Naive B cell (primary cell): ENCODE results near the gene RAX. TPM values are rescaled to one million over a fixed set of nuclear protein-coding genes. Genes with fewer than 3 reads are reported as not detected.
A peak's percentile ranks its signal among the peaks of the same experiment; 100 is the strongest.

Source experiments
- ATAC-seq, 2 donors: fragments of 150-1000 bp; cut with Tn5 transposase; 2 replicates each; pipeline ENCODE4 v1.10.0; 2021; ENCODE audit warnings: low read depth in 2 of 2, mild to moderate bottlenecking in 2 of 2, moderate library complexity in 2 of 2
- DNase-seq: peaks from one replicate; pipeline ENCODE4 v3.0.0; 2022
- H3K27ac Mint-ChIP-seq, 6 donors: one replicate each; pipeline ENCODE4 v1.8.0; 2020 to 2022; ENCODE audit warnings: mild to moderate bottlenecking in 6 of 6, mixed read lengths in 6 of 6, moderate library complexity in 5 of 6, inconsistent platforms in 2 of 6
- H3K27me3 Mint-ChIP-seq, 3 donors: one replicate each; pipeline ENCODE4 v1.8.0; 2021 to 2022; ENCODE audit warnings: mixed read lengths in 3 of 3, mild to moderate bottlenecking in 1 of 3
- H3K36me3 Mint-ChIP-seq, 2 donors: one replicate each; pipeline ENCODE4 v1.8.0; 2020 to 2022; ENCODE audit warnings: mixed read lengths in 2 of 2, inconsistent platforms in 1 of 2, mild to moderate bottlenecking in 1 of 2
- H3K4me1 Mint-ChIP-seq, 3 donors: one replicate each; pipeline ENCODE4 v1.8.0; 2020 to 2022; ENCODE audit warnings: mixed read lengths in 3 of 3, inconsistent platforms in 1 of 3, mild to moderate bottlenecking in 1 of 3, moderate library complexity in 1 of 3
- H3K4me3 Mint-ChIP-seq, 8 donors: one replicate each; pipeline ENCODE4 v1.8.0; 2020 to 2022; ENCODE audit warnings: mild to moderate bottlenecking in 8 of 8, mixed read lengths in 8 of 8, moderate library complexity in 8 of 8, inconsistent platforms in 2 of 8
- H3K9me3 Mint-ChIP-seq, 7 donors: one replicate each; pipeline ENCODE4 v1.8.0; 2020 to 2022; ENCODE audit warnings: mixed read lengths in 7 of 7, mild to moderate bottlenecking in 5 of 7, inconsistent platforms in 2 of 7, moderate library complexity in 1 of 7
- polyA plus RNA-seq, 6 donors: library from polyadenylated mRNA; unstranded; fragments of 300-500 nt; fragmentation: Illumina TruSeq; gene quantifications; one replicate each; pipeline ENCODE4 v1.2.3, GENCODE V29; 2021; ENCODE audit warnings: low read depth in 6 of 6

Gene RAX
- polyA plus RNA-seq, 6 donors from 2014 or later, result not detected

GRCh38 chr18:59229701-59230443 is 43.4 kb downstream of the RAX start:
- no peaks in the 10 kb centered on the region for H3K36me3 Mint-ChIP-seq
- H3K4me3 Mint-ChIP-seq, result no peak overlapping the region
- H3K27ac Mint-ChIP-seq, result no peak overlapping the region
- ATAC-seq, result no peak
- no peaks in the 10 kb centered on the region for H3K9me3 Mint-ChIP-seq
- no peaks in the 10 kb centered on the region for H3K4me1 Mint-ChIP-seq
- peaks cover 27 to 62% (median 46%) of the 10 kb centered on the region in 3 donors for H3K27me3 Mint-ChIP-seq
- no peak for DNase-seq

- no peak overlapping the region for H3K27ac Mint-ChIP-seq
- H3K4me3 Mint-ChIP-seq, result no peak overlapping the region
- H3K27me3 Mint-ChIP-seq, result peaks cover 29 to 64% (median 46%) of the 10 kb centered on the region in 3 donors
- no peaks in the 10 kb centered on the region for H3K4me1 Mint-ChIP-seq
- ATAC-seq, result no peak
- DNase-seq, result no peak
- H3K36me3 Mint-ChIP-seq, result no peaks in the 10 kb centered on the region
- H3K9me3 Mint-ChIP-seq, result no peaks in the 10 kb centered on the region
These were observed 44.1 kb downstream of the RAX start for GRCh38 chr18:59229191-59229590.

- no peak for DNase-seq
- Mint-ChIP-seq H3K4me3 (no peak overlapping the region), H3K36me3 (no peaks in the 10 kb centered on the region), H3K27me3 (peaks cover 37 to 72% (median 55%) of the 10 kb centered on the region in 3 donors), H3K9me3 (no peaks in the 10 kb centered on the region), H3K4me1 (no peaks in the 10 kb centered on the region), H3K27ac (no peak overlapping the region)
- ATAC-seq, result no peak
These were observed 44.9 kb downstream of the RAX start for GRCh38 chr18:59228351-59228750.

- H3K9me3 Mint-ChIP-seq, result peaks cover 0 to 4% (median 0%) of the 10 kb centered on the region in 7 donors
- ATAC-seq (no peak), DNase-seq (no peak)
- H3K36me3 Mint-ChIP-seq, result peaks cover 0 to 13% of the 10 kb centered on the region in 2 donors
- H3K27ac Mint-ChIP-seq, result no peak overlapping the region
- no peak overlapping the region for H3K4me3 Mint-ChIP-seq
- H3K27me3 Mint-ChIP-seq, result peaks cover 59 to 89% (median 77%) of the 10 kb centered on the region in 3 donors
- peaks cover 17 to 23% (median 19%) of the 10 kb centered on the region in 3 donors for H3K4me1 Mint-ChIP-seq
These were observed 50.9 kb downstream of the RAX start for GRCh38 chr18:59222341-59222740.

- no peak for DNase-seq
- Mint-ChIP-seq H3K27me3 (peaks cover 59 to 89% (median 76%) of the 10 kb centered on the region in 3 donors), H3K4me1 (peaks cover 17 to 29% (median 22%) of the 10 kb centered on the region in 3 donors), H3K36me3 (peaks cover 0 to 13% of the 10 kb centered on the region in 2 donors), H3K27ac (peak overlapping the region in 1 of 6 donors; percentile 71), H3K4me3 (peak overlapping the region in 5 of 8 donors; percentile 33 to 59 (median 55)), H3K9me3 (peaks cover 0 to 4% (median 0%) of the 10 kb centered on the region in 7 donors)
- ATAC-seq, result no peak
These were observed 52.2 kb downstream of the RAX start for GRCh38 chr18:59220784-59221765.

- H3K27me3 Mint-ChIP-seq, result peaks cover 65 to 83% (median 82%) of the 10 kb centered on the region in 3 donors
- peaks cover 0 to 4% (median 0%) of the 10 kb centered on the region in 7 donors for H3K9me3 Mint-ChIP-seq
- peak overlapping the region in 2 of 6 donors; percentile 71 to 76 for H3K27ac Mint-ChIP-seq
- H3K4me3 Mint-ChIP-seq, result peak overlapping the region in 5 of 8 donors; percentile 30 to 57 (median 33)
- no peak for DNase-seq
- H3K4me1 Mint-ChIP-seq, result peaks cover 17 to 29% (median 22%) of the 10 kb centered on the region in 3 donors
- ATAC-seq, result no peak
- peaks cover 0 to 13% of the 10 kb centered on the region in 2 donors for H3K36me3 Mint-ChIP-seq
These were observed 53.0 kb downstream of the RAX start for GRCh38 chr18:59220164-59220783.

- no peak for ATAC-seq
- Mint-ChIP-seq H3K27me3 (peaks cover 68 to 87% (median 79%) of the 10 kb centered on the region in 3 donors), H3K4me3 (peak within 1 kb of the TSS in 6 of 8 donors; percentile 33 to 75 (median 50)), H3K36me3 (peaks cover 0 to 13% of the 10 kb centered on the region in 2 donors), H3K4me1 (peaks cover 17 to 29% (median 22%) of the 10 kb centered on the region in 3 donors), H3K27ac (peak within 1 kb of the TSS in 2 of 6 donors; percentile 71 to 76), H3K9me3 (peaks cover 0 to 4% (median 0%) of the 10 kb centered on the region in 7 donors)
- DNase-seq, result no peak
These were observed 53.5 kb downstream of the RAX start, which contains the start of gene GRP for GRCh38 chr18:59219672-59220163. Gene GRP (plus strand): TSS chr18:59220158. CDS start chr18:59220266, 108 bp downstream.

GRCh38 chr18:59218018-59218417 is 55.2 kb downstream of the RAX start:
- H3K9me3 Mint-ChIP-seq, result peaks cover 0 to 4% (median 0%) of the 10 kb centered on the region in 7 donors
- H3K4me1 Mint-ChIP-seq, result peaks cover 17 to 29% (median 22%) of the 10 kb centered on the region in 3 donors
- ATAC-seq, result no peak
- H3K36me3 Mint-ChIP-seq, result peaks cover 0 to 13% of the 10 kb centered on the region in 2 donors
- H3K4me3 Mint-ChIP-seq, result no peak overlapping the region
- no peak for DNase-seq
- H3K27me3 Mint-ChIP-seq, result peaks cover 55 to 83% (median 78%) of the 10 kb centered on the region in 3 donors
- no peak overlapping the region for H3K27ac Mint-ChIP-seq

Other genes starting within 250 kb of the RAX start
- gene SEC11C, start 133.6 kb downstream of the RAX start, polyA plus RNA-seq, result 100 to 1,000 TPM; 112 to 205 (median 137) TPM
- gene GRP, start 53.3 kb downstream of the RAX start, polyA plus RNA-seq, result not detected
- not detected for gene CPLX4, start 45.2 kb upstream of the RAX start, polyA plus RNA-seq
- gene LMAN1, start 85.8 kb upstream of the RAX start, polyA plus RNA-seq, result 10 to 100 TPM; 24.3 to 35.2 (median 27.6) TPM